ENCODE results near the gene TSC1.

Gene TSC1

DNA sequence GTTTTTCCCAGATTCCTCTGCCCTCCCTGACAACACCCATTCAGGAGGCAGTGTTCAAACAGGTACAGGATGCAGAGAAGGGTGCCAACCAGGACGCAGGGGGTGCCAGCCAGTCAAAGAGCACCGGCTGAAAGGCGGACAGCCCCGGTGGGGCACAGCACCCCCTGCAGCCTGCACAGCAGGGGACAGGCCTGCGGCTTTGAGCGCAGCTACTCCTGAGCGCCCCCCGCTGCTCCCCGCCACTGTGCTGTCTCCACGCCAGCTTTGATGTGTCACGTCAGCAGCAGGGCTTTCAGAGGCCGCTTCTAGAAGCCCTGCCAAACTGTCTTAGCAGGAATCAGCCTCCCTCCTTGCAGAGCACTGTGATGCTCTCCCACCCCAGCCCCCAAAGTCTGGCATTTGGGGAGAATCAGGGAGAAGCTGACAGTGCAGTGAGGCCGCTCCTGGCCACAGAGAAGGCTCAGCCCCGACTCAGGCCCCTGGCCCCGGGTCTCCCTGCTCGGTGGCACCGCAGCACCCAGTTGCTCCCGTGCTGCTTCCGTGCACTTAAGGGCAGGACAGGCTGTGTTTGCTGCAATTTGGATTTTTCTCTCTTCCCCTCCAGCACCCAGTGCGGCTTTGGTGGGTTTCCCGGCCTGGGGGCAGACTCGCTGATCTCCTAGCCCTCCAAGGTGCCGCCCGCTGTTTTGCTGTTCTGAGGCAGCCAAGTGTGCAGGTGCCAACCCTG, 86.6 kb downstream of the TSC1 start:
- DNase-seq, result no peak

- no peak for DNase-seq
These were observed 87.4 kb downstream of the TSC1 start for GRCh38 chr9:132857031-132857430.

DNA sequence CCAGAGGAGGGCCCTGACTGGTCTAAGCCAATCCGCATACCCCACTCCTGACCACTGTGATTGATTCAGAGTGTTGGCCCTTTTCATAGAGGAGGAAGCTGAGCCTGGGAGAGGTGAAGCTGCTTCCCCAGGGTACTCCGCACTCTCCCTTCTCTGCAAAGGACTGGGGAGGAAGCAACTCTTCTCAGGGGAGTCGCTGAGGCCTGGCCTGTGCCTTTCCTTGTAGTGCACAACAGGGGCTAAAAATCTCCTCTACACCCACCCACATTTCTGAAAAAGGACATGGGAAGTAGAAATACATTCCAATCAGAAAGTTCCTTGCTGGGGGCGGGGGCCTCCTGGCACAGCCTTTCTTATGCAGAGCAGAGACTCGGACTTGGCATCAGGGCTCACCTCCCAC, 88.5 kb downstream of the TSC1 start:
- DNase-seq, result no peak

GRCh38 chr9:132854832-132855231, 89.6 kb downstream of the TSC1 start:
- no peak for DNase-seq

DNA sequence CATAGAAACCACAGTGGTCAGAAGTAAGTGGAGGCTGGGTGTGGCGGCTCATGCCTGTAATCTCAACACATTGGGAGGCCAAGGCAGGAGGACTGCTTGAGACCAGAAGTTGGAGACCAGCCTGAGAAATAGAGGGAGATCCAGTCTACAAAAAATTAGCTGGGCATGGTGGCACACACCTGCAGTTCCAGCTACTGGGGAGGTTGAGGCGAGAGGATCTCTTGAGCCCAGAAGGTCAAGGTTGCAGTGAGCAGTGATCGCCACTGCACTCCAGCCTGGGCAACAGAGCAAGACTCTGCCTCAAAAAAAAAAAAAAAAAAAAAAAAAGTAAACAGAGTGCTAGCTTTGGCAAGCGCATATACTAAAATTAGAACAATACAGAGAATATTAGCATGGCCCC, 90.9 kb downstream of the TSC1 start:
- DNase-seq, result no peak

DNA sequence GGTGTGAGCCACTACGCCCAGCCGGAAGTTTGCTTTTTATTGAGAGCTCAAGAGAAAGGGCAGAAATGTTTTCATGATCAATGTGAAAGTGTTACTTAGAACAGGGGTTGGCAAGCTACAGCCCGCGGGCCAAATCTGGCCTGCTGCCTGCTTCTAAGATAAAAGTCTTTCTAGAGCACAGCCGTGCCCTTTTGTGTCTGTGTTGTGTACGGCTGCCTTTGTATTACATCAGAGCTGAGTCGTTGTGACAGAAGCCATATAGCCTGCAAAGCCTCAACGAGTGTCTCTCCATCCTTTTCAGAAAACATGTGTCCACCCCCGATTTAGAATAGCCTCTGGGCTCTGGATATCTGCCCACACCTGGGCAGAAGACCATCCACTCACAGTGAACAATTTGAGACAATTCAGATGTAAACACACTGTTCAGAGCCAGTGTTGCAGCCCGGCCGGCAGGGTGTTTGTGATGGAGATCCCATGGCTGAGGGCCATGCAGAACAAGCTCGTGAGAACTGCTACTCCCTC, 95.2 kb downstream of the TSC1 start:
- no peak for DNase-seq

- no peak for DNase-seq
These were observed 97.4 kb downstream of the TSC1 start for GRCh38 chr9:132846918-132847515.

DNA sequence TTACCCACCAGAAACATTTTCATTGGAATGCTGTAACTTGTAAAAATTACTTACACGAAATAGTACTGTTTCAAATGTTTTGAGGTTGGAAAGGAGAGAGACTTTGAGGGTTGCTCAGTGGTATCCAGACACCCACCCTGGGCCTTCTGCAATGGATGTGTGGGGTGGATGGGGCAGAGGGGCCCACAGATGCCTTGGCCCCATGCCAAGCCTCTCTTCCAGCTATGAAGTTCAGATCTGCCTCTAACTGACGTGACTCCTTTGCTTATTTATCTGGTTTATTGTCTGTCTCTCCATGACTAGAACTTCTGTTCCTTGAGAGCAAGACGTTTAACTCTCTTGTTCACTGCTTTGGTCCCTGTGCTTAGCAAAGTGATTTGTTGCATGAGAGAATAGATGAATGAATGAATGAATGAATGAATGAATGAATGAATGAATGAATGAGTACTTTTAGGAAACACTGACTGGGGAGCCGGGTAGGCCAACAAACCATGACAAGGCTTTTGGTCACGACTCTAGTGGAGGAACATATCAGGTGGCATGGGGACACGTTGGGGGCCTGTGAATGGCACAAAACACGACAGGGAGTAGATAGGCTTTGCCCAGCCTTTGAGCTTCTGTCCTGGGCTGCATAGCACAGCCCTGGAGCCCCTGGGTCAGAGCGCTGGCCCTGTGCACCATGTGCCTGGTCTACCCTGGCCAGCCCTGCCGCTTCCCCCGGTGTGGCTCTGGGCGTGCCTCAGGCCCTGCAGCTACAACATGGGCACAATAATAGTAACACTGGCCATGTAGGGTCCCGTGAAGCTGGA, 98.1 kb downstream of the TSC1 start:
- DNase-seq, result no peak

- DNase-seq, result no peak
These were observed 102.0 kb downstream of the TSC1 start for GRCh38 chr9:132842124-132843044.
